NCI-H1417 treated with DMSO at 0.1 percent for 48 hours (cell line): Measurements from ENCODE around the gene C5.
"Not testable (repeated sequence)": the region's sequence is repeated elsewhere in the genome, so short reads cannot be mapped to it uniquely, and the experiment has no call there.

Source experiments
- DNase-seq: peaks from one replicate; lab custom pipeline; 2025; lab: John Stamatoyannopoulos, UW

The C5 gene

DNA sequence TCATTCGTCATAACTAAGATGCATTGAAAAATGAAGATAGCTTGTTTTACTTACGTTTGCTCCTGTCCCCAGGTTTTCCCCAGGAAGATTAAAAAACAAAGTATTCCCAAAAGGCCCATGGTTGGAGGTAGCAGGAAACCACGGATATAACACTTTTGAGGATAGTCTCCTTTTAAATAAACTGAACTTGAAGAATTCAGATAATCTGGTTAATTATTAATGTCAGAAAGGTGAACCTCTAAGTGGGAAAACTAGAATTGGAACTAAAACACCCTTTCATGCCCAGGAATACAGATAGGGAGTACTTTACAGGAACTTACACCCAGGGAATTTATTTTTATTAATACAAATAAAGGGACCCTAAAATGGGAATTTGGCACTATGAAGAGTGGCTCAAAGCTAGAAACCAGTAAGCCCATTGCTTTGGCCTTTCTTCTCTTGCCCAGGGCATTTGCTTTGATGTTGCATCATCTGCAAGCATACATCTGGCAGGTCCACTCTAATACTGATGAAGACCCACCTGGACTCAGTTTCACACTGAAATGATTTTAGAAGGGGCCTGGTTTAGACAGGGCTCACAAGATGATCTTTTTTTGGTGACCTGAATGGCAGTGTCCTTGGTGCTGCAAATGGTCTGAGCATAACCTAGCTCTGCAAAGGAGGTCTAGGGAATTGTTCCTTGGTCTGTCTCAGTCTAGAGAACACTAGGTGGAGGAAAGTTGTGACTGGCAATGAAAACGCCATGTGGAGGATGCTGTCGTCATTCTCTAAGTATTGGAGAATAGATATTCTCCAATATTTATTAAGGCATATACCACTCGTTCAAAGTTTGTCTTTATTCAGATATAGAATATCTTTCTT, at the start of gene C5:
TSS of gene C5 (minus strand) at position 148 of the 861 bp plus-strand sequence. CDS start at position 119, 29 bp downstream.
- DNase-seq: no peak

DNA sequence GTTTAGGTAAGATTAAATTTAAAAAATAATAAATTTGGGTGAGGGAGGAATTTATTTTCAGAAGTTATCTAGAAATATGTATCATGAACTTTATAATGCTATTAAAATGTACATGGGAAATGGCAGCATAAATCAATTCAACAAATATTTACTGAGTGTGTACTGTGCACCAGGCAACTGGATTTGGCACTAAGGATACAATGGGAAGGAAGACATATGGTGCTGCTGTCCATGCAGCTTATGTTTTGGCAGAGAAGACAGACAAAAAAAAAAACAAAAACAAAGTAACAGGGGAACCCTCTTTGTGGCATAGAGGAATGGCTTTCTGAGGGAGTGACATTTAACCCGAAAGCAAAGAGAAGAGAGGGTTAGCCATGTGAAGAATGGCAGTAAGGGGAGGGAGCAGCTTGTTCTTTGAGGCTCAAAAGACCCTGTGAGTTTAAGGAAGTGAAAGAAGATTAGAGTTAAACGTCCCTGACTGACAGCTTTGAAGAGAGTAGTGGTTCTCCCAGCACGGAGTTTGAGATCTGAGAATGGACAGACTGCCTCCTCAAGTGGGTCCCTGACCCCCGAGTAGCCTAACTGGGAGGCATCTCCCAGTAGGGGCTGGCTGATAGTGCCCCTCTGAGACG, 48.6 kb upstream of the C5 start:
- no peak for DNase-seq

DNA sequence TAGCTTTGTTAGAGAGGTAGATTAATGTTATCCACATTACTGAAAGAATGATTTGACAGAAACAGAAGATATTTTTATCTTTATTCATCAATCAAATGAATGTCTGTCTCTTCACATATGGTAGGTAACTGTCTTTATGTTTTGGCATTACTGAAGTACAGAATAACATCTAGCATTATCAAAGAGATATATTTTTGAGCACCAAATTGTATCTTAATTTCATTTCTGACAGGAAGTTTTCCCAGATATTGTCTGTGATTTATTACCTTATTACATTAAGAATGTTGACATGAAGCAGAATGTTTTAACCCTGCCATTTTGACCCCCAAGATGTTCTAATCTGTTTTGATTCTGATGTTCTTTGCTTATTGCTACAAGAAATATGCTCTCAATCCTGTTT, 45.0 kb upstream of the C5 start:
- no peak for DNase-seq

DNA sequence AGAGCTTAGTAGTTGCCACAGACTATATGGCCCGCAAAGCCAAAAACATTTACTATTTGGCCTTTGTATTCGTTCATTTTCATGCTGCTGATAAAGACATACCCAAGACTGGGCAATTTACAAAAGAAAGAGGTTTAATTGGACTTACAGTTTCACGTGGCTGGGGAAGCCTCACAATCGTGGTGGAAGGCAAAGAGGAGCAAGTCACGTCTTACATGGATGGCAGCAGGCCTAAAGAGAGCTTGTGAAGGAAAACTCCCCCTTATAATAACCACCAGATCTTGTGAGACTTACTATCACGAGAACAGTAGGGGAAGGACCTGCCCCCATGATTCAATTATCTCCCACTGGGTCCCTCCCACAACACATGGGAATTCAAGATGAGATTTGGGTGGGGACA, 40.7 kb upstream of the C5 start:
- DNase-seq: not testable (repeated sequence)

DNA sequence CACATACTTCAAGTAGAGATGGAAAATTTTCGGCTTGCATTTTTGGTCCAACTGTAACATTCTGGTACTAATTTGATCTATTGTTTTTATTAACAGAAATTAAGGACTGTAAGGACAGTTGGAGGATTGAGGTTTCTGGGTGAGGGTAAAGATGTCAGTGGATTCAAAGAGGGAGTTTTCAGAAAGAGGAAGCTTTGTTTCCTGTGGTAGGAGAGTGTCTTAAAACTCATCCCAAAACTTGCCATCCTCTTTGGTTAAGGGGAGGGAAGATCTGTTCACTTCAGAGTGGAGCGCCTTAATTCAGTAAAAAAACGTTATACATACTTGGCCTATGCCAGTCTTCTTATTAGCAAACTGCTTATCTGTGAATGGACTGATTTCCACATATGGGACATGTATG, 38.5 kb upstream of the C5 start:
- DNase-seq: no peak

DNA sequence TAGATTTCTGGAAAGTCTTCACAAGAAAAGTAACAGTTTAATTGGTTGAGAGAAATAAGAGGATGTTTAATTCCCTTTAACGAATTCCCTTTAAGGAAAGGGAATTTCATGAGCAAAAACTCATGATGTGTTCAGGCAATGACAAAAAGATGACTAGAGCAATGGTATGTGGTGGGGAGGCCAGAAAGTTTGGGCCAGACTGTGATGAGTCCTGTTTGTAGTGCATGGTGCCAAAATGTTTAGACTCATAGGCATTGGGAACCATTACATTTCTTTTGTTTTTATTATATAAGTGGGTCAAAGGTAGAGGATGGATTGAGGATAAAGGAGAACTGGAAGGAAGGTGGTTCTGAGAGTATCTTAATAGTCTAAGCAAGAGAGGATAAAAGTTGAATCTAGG, 35.6 kb upstream of the C5 start:
- no peak for DNase-seq

DNA sequence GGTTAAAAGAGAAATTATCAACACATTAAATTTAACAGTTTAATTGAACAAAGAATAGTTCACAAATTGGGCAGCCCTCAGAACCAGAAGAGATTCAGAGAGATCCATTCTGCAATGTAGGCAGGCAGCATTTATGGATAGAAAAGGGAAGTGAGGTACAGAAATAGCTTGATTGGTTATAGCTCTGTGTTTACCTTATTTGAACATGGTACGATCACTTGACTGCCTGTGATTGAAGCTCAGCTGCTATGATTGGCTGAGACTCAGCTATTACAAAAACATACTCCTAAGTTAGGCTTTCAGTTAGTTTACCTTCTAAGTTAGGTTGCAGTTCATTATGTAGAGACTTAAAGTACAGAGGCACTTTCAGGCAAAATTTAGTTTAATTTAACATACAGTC, 32.0 kb upstream of the C5 start:
- no peak for DNase-seq

DNA sequence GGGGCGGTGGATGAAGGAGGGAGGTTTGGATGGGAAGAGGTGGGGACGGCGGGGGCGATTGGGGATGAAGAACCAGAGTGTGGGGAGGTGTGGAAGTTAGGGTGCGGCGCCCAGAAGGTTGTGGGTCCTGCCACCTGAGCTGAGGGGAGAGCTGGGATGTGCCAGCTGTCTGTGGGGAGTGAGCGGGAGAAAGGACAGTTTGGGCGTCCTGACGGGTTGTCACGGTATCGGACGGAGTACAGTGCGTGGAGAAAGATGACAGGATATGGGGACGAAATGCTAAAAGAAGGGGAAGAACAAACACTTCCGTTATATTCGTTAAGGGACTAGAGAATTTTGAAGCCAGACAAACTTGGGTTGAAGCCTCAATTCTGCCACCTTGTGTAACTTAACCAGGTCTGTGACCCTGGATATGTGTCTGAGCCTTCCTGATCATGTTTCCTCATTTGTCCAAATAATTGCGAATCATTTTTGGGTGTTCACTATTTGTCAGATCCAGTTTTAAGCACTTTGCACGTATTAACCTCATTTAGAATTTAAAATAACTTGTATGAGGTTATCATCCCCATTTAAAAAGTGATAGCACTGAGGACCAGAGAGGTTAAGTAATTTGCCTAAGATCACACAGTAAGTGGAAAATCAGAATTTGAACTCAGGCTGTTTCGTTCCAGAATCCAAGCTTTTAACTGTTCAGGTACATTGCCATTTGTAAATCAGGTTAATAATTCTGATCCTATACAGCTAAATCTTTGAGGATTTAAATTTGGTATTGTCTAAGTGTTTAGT, 25.4 kb upstream of the C5 start:
- no peak for DNase-seq

DNA sequence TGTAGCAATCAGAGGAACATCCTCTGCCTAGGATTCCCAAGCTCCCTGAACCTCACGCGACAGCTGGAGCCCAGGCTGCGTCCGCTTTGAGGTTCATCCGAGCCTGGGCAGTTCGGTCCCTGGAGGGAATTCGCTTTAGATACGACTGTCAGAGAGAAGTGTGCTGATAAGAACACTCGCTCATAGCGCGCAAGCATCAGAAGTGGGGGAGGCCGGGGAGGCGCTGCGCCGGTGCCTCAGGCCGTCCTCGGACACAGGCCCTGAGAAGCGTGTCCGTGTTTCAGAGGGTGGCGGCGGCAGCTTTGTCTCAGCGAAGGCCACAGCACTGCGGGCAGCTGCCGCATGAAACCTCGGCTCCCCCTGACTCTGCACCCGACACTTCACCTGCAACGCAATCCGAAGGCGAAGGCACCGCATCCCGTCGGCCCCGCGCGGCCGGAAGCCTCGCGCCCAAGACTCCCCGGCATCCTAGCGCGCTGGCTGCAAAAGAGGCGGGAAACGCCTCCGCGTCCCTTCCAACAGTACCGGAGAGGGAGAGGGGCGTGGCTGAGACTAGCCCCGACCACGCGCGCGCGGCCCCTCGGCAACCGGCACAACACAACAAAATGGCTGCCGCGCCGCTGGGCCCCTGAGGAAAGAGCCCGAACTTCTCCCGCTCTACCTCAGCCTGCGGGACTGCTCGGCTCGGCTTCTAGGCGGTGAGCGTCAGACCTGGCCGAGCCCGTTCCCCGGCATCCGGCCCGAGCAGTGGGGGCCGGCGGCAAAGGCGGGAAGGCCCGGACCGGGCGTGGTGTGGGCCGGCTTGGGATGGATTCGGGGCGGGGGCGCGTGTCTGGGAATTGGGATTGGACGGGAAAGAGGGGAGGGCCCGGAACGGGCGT, 24.5 kb upstream of the C5 start, which contains the start of gene CNTRL:
TSS of gene CNTRL (plus strand) at position 586 of the 881 bp plus-strand sequence. CDS start 13,372 bp downstream, outside the sequence.
- DNase-seq: peak; percentile 77

DNA sequence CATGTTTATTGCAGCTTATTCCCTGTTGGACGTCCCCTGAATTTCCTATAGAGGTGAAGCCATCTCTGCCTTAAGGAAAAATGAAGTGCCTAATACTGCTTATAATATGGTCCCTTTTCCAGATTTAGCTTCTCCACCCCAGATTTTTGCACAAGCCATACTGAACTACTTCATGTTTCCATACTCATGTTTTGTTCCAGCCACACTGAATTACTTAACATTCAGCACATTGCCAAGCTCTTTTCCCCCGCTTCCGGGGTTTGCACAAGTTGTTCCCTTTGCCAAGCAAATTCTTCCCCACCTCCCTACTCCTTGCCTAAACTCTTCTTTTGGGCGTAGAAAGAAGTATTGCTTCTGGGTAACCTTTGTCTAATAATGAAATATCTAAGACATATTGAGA, 23.0 kb upstream of the C5 start:
- no peak for DNase-seq

DNA sequence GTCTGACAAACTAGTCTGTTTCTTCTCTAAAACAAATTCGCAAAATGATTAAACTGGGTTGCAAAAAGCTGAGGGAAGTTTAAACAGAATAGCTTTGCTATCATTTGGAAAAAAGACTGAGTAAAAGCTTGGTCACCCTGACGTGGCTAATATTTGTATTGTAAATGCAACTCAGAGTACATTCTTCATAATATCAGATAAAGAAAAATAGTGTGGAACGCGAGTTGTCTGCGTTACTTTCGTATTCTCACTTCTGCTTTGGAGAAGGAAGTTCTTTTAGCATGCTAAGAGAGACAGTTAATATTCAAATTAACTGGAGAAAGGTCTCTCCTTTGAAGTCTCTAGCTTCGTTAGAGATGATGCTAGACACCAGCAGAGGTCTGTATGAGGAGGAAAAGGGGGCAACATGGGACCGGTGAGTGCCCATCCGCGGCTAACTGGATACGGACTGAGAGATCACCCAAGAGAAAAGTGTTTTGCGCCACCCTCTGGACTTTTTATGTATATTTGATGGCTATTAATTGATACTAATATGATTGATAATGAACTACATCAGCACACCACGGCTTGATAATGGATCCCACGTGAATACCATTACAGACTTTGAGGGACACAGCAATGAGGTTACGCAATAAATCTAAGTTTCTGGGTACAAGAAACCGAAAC, 21.8 kb upstream of the C5 start:
- no peak for DNase-seq

DNA sequence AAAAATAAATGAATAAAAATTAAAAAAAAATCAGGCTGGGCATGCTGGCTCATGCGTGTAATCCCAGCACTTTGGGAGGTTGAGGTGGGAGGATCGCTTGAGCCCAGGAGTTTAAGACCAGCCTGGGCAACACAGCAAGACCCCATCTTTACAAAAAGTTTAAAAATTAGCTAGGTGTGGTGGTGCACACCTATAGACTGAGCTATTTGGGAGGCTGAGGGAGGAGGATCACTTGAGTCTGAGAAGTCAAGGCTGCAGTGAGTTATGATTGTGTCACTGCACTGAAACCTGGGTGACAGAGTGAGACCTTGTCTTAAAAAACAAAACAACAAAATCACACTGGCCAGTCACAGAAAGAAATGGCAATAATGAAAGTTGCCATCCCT, 21.3 kb upstream of the C5 start:
- no peak for DNase-seq

DNA sequence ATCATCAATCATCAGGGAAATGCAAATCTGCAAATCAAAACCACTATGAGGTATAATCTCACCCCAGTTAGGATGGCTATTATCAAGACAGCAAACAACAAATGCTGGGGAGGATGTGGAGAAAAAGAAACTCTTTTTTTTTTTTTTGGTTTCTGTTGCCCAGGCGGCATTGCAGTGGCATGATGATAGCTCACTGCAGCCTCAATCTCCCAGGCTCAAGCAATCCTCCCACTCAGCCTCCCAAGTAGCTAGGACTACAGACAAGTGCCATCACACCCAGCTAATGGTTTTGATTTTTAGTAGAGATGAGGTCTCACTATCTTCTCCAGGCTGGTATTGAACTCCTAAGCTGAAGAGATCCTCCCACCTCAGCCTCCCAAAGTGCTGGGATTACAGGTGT, 19.3 kb upstream of the C5 start:
- DNase-seq: no peak

DNA sequence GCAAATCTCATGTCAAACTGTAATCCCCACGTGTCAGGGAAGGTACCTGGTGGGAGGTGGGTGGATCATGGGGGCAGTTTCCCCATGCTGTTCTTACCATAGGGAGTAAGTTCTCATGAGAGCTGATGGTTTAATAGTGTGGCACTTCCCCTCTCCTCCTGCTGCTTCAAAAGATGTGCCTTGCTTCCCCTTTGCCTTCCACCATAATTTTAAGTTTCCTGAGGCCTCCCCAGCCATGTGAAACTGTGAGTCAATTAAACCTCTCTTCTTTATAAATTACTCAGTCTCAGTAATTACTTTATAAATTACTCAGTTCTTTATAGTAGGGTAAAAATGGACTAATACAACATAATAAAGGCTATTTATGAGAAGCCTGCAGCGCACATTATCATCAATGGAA, 17.6 kb upstream of the C5 start:
- DNase-seq: no peak

DNA sequence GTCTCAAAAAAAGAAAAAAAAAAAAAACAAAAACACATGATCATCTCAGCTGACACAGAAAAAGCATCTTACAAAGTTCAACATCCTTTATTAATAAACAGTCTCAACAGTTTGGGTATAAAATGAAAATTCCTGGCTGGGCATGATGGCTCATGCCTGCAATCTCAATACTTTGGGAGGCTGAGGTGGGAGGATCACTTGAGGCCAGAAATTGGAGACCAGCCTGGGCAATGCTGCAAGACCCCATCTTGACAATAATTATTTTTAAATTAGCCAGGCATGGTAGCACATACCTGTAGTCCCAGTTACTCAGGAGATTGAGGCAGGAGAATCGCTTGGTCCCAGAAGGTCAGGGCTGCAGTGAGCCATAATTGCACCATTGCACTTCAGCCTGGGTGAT, 16.8 kb upstream of the C5 start:
- DNase-seq: no peak

DNA sequence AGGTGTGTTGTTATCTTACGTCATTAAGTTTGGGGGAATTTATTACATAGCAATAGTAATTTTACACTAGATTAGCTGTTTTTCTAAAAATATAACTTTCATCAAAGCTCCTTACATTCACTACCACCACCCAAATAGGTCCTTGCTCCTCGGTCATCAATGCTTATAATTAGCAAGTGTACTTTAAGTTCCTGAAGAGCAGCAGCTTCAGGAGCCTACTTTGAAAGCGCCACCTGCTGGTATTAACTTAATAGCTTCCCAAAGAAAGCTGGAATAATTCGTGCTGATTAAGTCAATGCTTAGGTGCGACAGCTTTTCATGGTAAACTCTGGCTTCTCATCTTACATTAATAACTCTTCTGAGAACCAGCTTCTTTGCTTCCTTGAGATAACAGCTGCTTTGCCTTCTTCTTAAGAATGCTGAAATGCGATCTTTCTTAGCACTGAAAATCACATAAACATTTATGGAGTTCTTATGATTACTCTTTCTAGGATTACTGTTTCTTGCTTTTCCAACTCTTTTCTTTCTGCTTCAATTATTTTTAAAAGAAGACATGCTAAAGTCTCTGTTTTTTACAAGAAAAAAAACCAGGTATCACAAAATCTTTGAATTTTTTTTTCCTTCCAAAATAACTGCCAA, 10.0 kb upstream of the C5 start:
- peak; percentile 22 for DNase-seq

DNA sequence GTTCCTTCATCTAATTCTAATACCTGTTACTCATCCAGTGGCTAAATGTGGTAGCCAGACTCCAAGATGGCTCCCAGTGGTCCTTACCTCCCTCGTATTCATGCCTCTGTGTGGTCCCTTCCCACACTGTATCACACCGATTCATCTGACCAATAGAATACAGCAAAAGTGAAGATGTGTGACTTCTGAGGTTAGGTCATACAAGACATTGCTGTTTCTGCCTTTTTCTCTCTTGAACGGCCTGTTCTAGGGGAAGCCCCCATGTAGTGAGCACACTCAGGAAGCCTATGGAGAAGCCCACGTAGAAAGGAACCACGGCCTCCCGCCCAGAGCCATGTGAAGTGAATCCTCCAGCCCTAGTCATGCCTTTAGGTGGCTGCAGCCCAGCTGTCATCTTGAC, 9.4 kb upstream of the C5 start:
- no peak for DNase-seq

DNA sequence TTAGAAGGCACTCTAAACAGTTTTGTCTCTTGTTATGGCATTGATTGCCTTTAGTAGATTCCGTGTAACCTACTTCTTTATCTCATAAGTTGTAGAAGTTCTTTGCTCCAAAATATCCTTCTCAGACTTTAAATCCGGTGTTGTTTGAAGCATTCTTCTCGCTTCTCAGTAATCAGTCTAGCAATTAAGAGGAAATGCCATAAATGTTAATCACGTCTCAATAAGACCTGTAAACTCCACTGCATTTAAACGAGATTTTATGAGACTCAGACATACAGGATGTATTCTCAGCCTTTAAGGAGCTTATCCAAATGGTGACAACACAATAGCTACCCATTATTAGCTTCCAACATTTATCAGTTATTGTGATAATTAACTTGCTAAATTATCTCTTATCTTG, 7.7 kb upstream of the C5 start:
- no peak for DNase-seq

DNA sequence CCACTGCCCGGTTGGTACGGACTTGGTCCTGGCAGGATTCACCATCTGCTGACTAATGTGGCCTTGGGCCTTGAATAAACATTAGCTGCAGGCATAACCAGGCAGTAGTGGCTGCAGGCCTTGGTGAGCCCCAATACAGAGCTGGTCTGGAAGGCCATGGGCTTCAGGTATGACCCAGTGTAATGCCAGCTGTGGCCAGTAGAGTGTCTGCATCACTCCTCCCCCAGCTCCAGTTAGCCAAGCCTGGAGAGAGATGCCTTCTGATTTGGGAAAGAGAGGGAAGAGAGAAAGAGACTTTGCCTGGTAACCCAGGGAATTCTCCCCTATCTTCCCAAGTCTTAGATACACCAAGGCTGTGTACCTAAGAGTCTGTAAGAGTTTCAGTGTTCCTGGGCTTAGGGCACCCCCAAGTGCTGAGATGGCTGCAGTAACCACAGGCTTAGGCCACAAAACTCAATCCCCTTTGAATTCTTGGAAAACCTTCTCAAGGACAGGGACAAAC, 5.6 kb upstream of the C5 start:
- no peak for DNase-seq

DNA sequence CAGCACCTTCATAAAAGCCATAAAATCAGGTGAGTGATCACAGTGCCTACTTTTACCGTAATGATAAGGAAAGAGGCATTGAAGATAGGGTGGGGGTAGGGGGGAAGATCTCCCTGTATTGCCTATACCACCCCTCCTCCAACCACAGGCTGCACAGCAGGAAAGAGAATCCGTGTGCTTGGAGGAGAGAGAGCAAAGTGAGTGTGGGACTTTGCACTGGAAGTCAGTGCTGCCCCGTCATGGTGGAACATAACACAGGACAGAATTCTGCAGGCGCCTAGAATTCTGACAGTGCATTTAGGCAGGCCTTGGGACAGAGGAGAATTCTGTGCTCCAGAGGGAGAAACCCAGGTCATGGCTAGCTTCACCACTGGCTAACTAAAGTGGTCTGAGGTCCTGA, 3.5 kb upstream of the C5 start:
- no peak for DNase-seq

DNA sequence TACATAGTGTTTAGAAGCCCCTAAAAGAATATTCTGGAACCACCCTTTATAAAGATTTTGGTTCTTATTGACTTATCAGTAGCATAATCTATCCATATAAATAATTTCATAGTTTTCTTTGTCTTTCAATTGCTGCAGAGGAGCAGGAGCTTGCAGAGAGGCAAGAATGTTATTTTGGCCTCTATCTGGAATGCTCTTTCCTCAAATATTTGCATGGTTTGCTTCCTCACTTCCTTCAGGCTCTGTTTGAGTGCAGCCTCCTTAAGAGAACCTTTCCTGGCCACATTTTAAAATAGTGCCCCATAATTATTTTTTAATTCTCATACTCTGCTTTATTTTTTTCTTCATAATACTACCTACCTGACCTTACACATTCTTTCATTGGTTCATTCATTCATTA, 1.5 kb downstream of the C5 start:
- DNase-seq: no peak
